ENCODE measurements around the gene TP63.

TP63 gene

DNA sequence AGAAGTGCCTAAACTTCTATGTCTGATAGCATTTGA lies at the start of gene TP63:
TP63 (plus strand) TSS at position 17 of the 36 bp plus-strand sequence. CDS start 127 bp downstream, outside the sequence.
- TF ChIP-seq YY1 (IDR thresholded peaks at IDR 0.05; ENCODE audit: low read depth): no peak
- no peak for TF ChIP-seq ZBTB7A (IDR thresholded peaks at IDR 0.05; ENCODE audit: low read depth)
- no peak for TF ChIP-seq TCF12 (IDR thresholded peaks at IDR 0.05; ENCODE audit: low read depth)
- TF ChIP-seq CREB1 (IDR thresholded peaks at IDR 0.05; ENCODE audit: low read depth): no peak
- TF ChIP-seq, protein P1, sequence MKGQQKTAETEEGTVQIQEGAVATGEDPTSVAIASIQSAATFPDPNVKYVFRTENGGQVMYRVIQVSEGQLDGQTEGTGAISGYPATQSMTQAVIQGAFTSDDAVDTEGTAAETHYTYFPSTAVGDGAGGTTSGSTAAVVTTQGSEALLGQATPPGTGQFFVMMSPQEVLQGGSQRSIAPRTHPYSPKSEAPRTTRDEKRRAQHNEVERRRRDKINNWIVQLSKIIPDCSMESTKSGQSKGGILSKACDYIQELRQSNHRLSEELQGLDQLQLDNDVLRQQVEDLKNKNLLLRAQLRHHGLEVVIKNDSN (IDR thresholded peaks at IDR 0.05): no peak
- TF ChIP-seq, protein P2, sequence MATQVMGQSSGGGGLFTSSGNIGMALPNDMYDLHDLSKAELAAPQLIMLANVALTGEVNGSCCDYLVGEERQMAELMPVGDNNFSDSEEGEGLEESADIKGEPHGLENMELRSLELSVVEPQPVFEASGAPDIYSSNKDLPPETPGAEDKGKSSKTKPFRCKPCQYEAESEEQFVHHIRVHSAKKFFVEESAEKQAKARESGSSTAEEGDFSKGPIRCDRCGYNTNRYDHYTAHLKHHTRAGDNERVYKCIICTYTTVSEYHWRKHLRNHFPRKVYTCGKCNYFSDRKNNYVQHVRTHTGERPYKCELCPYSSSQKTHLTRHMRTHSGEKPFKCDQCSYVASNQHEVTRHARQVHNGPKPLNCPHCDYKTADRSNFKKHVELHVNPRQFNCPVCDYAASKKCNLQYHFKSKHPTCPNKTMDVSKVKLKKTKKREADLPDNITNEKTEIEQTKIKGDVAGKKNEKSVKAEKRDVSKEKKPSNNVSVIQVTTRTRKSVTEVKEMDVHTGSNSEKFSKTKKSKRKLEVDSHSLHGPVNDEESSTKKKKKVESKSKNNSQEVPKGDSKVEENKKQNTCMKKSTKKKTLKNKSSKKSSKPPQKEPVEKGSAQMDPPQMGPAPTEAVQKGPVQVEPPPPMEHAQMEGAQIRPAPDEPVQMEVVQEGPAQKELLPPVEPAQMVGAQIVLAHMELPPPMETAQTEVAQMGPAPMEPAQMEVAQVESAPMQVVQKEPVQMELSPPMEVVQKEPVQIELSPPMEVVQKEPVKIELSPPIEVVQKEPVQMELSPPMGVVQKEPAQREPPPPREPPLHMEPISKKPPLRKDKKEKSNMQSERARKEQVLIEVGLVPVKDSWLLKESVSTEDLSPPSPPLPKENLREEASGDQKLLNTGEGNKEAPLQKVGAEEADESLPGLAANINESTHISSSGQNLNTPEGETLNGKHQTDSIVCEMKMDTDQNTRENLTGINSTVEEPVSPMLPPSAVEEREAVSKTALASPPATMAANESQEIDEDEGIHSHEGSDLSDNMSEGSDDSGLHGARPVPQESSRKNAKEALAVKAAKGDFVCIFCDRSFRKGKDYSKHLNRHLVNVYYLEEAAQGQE (IDR thresholded peaks at IDR 0.05; ENCODE audit: low read depth): no peak
- no peak for TF ChIP-seq NFIC (IDR thresholded peaks at IDR 0.05)
- TF ChIP-seq FOXM1 (IDR thresholded peaks at IDR 0.05; ENCODE audit: borderline replicate concordance, low read depth): no peak
- no peak for TF ChIP-seq TEAD4 (IDR thresholded peaks at IDR 0.05)
- TF ChIP-seq, protein P3, sequence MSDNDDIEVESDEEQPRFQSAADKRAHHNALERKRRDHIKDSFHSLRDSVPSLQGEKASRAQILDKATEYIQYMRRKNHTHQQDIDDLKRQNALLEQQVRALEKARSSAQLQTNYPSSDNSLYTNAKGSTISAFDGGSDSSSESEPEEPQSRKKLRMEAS (IDR thresholded peaks at IDR 0.05): no peak

DNA sequence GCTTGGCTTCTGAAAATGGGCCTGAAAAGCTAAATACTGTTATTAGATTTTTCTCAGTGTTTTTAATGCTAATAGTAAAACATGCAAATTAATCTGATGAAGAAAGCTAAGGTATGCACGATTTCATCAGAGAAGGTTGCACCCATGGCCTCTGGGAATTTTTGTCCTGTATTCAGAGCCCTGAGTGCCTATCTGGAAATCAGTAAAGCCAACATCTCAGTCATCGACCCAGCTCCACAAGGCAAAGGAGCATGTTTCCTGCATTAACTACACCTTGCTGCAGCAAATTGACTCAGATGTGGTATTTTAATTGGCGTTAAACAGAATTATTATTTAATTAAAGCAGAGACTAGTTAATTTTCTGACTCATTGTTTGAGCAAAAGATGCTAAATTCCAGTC lies 49.0 kb upstream of the TP63 start:
- TF ChIP-seq EGR1 (IDR thresholded peaks at IDR 0.05) (no peak), CEBPB (IDR thresholded peaks at IDR 0.05) (no peak), TEAD4 (IDR thresholded peaks at IDR 0.05) (no peak)

DNA sequence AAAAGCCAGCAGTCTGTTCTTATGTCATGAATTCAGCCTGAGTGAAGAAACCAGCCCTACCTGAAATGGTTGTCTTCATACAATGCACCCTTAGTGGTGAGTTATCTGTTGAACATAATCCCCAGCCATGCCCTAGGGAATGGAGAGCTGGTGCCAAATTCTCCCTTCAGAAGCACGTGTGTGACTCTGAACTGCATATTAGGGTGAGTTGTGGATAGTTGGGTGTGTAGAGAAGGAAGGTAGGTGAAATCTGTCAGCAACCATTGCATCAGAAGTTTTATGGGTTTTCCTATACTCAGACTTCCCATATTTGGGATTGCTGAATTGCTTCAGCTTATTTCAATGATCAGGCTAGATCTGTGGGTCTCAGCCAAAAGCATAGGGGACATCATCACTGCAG lies 46.5 kb upstream of the TP63 start:
- TF ChIP-seq NFIC (IDR thresholded peaks at IDR 0.05) (no peak), CREB1 (IDR thresholded peaks at IDR 0.05; ENCODE audit: low read depth) (no peak), TAF1 (IDR thresholded peaks at IDR 0.05; ENCODE audit: low read depth) (no peak), TEAD4 (IDR thresholded peaks at IDR 0.05) (no peak), EP300 (IDR thresholded peaks at IDR 0.05; ENCODE audit: borderline replicate concordance) (no peak), YY1 (IDR thresholded peaks at IDR 0.05; ENCODE audit: low read depth) (no peak), RAD21 (IDR thresholded peaks at IDR 0.05; ENCODE audit: low read depth) (no peak), CEBPB (IDR thresholded peaks at IDR 0.05) (no peak), ZBTB7A (IDR thresholded peaks at IDR 0.05; ENCODE audit: low read depth) (no peak), FOXM1 (IDR thresholded peaks at IDR 0.05; ENCODE audit: borderline replicate concordance, low read depth) (no peak), EGR1 (IDR thresholded peaks at IDR 0.05) (no peak), TCF12 (IDR thresholded peaks at IDR 0.05; ENCODE audit: low read depth) (no peak)
- TF ChIP-seq, protein P1 (IDR thresholded peaks at IDR 0.05): no peak
- TF ChIP-seq, protein P3 (IDR thresholded peaks at IDR 0.05): no peak
- TF ChIP-seq, protein P2 (IDR thresholded peaks at IDR 0.05; ENCODE audit: low read depth): no peak

DNA sequence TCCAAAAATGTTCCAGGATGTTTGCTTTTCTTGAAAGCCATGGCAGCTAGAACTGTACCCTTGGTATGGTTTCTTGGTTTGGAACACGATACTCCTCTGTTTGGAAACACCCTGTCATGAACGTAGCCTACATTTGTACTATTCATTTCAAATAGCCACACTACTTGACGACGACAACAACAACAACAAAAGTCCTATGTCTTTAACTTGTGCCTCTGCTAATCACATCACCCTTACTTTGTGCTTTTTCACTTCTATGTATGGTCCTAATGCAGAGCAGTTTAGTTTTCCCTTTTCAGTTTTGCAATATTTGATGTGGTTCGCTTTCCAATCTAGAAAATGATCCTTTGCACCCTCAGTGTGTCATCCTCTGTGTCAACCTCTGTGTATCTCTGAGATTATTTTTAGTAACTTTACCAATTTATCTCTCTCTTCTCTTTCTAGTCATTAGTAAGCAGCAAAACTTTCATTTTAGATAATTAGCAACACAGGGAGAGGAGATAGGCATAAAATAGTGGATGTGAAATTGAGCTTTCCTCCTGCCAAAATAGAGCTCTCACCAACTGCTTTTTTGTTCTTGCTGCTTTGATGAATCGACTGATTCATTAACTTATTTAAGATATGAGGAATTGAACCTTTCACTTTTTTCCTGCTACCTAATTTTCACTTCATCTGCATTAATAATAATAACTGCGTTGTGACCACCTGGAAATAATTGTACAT lies 44.1 kb upstream of the TP63 start:
- TF ChIP-seq EP300 (IDR thresholded peaks at IDR 0.05; ENCODE audit: borderline replicate concordance): no peak
- no peak for TF ChIP-seq TEAD4 (IDR thresholded peaks at IDR 0.05)
- TF ChIP-seq CEBPB (IDR thresholded peaks at IDR 0.05): no peak
- TF ChIP-seq, protein P2 (IDR thresholded peaks at IDR 0.05; ENCODE audit: low read depth): no peak
- TF ChIP-seq TCF12 (IDR thresholded peaks at IDR 0.05; ENCODE audit: low read depth): no peak
- TF ChIP-seq RAD21 (IDR thresholded peaks at IDR 0.05; ENCODE audit: low read depth): no peak
- TF ChIP-seq EGR1 (IDR thresholded peaks at IDR 0.05): no peak
- TF ChIP-seq, protein P3 (IDR thresholded peaks at IDR 0.05): no peak
- TF ChIP-seq TAF1 (IDR thresholded peaks at IDR 0.05; ENCODE audit: low read depth): no peak
- TF ChIP-seq, protein P1 (IDR thresholded peaks at IDR 0.05): no peak
- TF ChIP-seq FOXM1 (IDR thresholded peaks at IDR 0.05; ENCODE audit: borderline replicate concordance, low read depth): no peak
- TF ChIP-seq ZBTB7A (IDR thresholded peaks at IDR 0.05; ENCODE audit: low read depth): no peak
- TF ChIP-seq CREB1 (IDR thresholded peaks at IDR 0.05; ENCODE audit: low read depth): no peak
- no peak for TF ChIP-seq YY1 (IDR thresholded peaks at IDR 0.05; ENCODE audit: low read depth)
- no peak for TF ChIP-seq NFIC (IDR thresholded peaks at IDR 0.05)
